ENCODE measurements around the gene HRG.
"Not testable (repeated sequence)": the region's sequence is repeated elsewhere in the genome, so short reads cannot be mapped to it uniquely, and the experiment has no call there.

The HRG gene

GRCh38 chr3:186682812-186683211 lies 17.0 kb downstream of the HRG start:
- no peak for DNase-seq (ENCODE audit: low read depth)

GRCh38 chr3:186683979-186684378 lies 18.2 kb downstream of the HRG start:
- DNase-seq (ENCODE audit: low read depth): no peak

- not testable (repeated sequence) for DNase-seq (ENCODE audit: low read depth)
These were observed 20.7 kb downstream of the HRG start for GRCh38 chr3:186686475-186686874.

GRCh38 chr3:186687120-186687651 lies 21.4 kb downstream of the HRG start:
- DNase-seq (ENCODE audit: low read depth): no peak

- DNase-seq (ENCODE audit: low read depth): not testable (repeated sequence)
These were observed 24.5 kb downstream of the HRG start for GRCh38 chr3:186690304-186690703.

- DNase-seq (ENCODE audit: low read depth): no peak
These were observed 25.9 kb downstream of the HRG start for GRCh38 chr3:186691676-186692075.

GRCh38 chr3:186693843-186694242 lies 28.0 kb downstream of the HRG start:
- no peak for DNase-seq (ENCODE audit: low read depth)

GRCh38 chr3:186694288-186695032 lies 28.6 kb downstream of the HRG start:
- no peak for DNase-seq (ENCODE audit: low read depth)

GRCh38 chr3:186696522-186696921 lies 30.7 kb downstream of the HRG start:
- no peak for DNase-seq (ENCODE audit: low read depth)

GRCh38 chr3:186697510-186697909 lies 31.7 kb downstream of the HRG start:
- no peak for DNase-seq (ENCODE audit: low read depth)

- no peak for DNase-seq (ENCODE audit: low read depth)
These were observed 34.5 kb downstream of the HRG start for GRCh38 chr3:186700267-186700666.

- DNase-seq (ENCODE audit: low read depth): not testable (repeated sequence)
These were observed 36.6 kb downstream of the HRG start for GRCh38 chr3:186702451-186702850.

- peak; percentile 10 for DNase-seq (ENCODE audit: low read depth)
These were observed 40.3 kb downstream of the HRG start for GRCh38 chr3:186705882-186706780.

- DNase-seq (ENCODE audit: low read depth): no peak
These were observed 43.3 kb downstream of the HRG start for GRCh38 chr3:186708983-186709679.

- not testable (repeated sequence) for DNase-seq (ENCODE audit: low read depth)
These were observed 44.9 kb downstream of the HRG start for GRCh38 chr3:186710694-186711093.

- no peak for DNase-seq (ENCODE audit: low read depth)
These were observed 47.7 kb downstream of the HRG start for GRCh38 chr3:186713499-186713898.

- DNase-seq (ENCODE audit: low read depth): no peak
These were observed 51.2 kb downstream of the HRG start, which contains the start of gene KNG1 for GRCh38 chr3:186717039-186717457. Gene KNG1 (plus strand): TSS chr3:186717359. CDS start chr3:186717543, 184 bp downstream.

GRCh38 chr3:186719945-186720739 lies 54.3 kb downstream of the HRG start:
- no peak for DNase-seq (ENCODE audit: low read depth)

GRCh38 chr3:186722457-186722856 lies 56.6 kb downstream of the HRG start:
- DNase-seq (ENCODE audit: low read depth): no peak

GRCh38 chr3:186724911-186725310 lies 59.1 kb downstream of the HRG start:
- DNase-seq (ENCODE audit: low read depth): no peak

All from stimulated activated CD8-positive, alpha-beta memory T cell treated with anti-CD3 and anti-CD28 coated beads, Interleukin-12 subunit alpha, Interleukin-12 subunit beta, amount 100 ng/mL, for 4 hours (primary cell).